Brain microvascular endothelial cell (primary cell): ENCODE results near the gene LRRC40.
A peak's percentile ranks its signal among the peaks of the same experiment; 100 is the strongest.

Experiments used
- DNase-seq: peaks from one replicate; pipeline ENCODE4 v3.0.0-alpha.2; 2020
- H3K27ac ChIP-seq: fragments of 250-450 bp; sonication (Bioruptor Pico); 2 replicates; pipeline ENCODE4 v1.5.1; 2020; ENCODE audit warnings: mild to moderate bottlenecking, moderate library complexity
- H3K27me3 ChIP-seq: fragments of 250-450 bp; sonication (Bioruptor Pico); replicated peaks from 2 replicates; pipeline ENCODE4 v1.5.1; 2020; ENCODE audit warnings: mild to moderate bottlenecking
- H3K36me3 ChIP-seq: fragments of 250-450 bp; sonication (Bioruptor Pico); replicated peaks from 2 replicates; pipeline ENCODE4 v1.5.1; 2020; ENCODE audit warnings: mild to moderate bottlenecking
- H3K4me3 ChIP-seq: 2 replicates; pipeline ENCODE4 v1.5.1; 2011; ENCODE audit warnings: low read depth, mild to moderate bottlenecking, control low read depth, low read length, moderate library complexity
- CTCF ChIP-seq: IDR thresholded peaks from 2 replicates; pipeline ENCODE4 v1.5.1; 2011; ENCODE audit warnings: low read depth, mild to moderate bottlenecking, moderate library complexity, low read length, control low read depth, inconsistent platforms; ENCODE audit errors: missing control alignments
- in situ Hi-C: cut with HindIII; loops from 2 replicates; pipeline ENCODE4 v1.10.0; 2017; ENCODE audit warnings: low sequenced_read_pairs, low pct_ligation_motif_present

The LRRC40 gene

GRCh38 chr1:70205434-70206118 lies at the start of gene LRRC40:
Gene LRRC40 (minus strand): TSS chr1:70205579. CDS start chr1:70205540, 39 bp downstream.
- peak; percentile 95 for DNase-seq
- TF ChIP-seq CTCF: no peak
- Histone ChIP-seq H3K27ac (peak within 1 kb of the TSS; percentile 92), H3K36me3 (peaks cover 6% of the 10 kb centered on the region), H3K27me3 (no peaks in the 10 kb centered on the region), H3K4me3 (peak within 1 kb of the TSS; percentile 96)
- in situ Hi-C loops: no loop called here

DNA sequence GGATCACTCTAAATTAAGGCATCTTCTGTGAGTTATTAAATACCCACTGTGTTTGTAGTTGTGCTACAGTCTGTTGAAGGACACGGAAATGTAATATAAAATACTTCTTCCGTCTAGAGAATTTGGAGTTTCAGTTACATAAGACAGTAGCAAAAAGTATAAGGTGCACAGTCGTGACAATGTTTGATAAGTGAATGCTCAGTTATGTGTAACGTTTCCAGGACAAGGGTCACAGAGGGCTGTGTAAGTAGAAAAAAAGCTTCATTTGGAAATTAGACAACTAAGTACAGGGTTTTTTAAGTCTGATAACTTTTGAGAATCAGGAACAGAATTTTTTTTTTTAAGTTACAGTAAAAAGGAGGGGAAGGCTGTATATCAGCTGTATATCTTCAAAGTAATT lies 43.4 kb upstream of the LRRC40 start:
- H3K36me3 ChIP-seq: peaks cover 76% of the 10 kb centered on the region
- no peak overlapping the region for H3K27ac ChIP-seq

DNA sequence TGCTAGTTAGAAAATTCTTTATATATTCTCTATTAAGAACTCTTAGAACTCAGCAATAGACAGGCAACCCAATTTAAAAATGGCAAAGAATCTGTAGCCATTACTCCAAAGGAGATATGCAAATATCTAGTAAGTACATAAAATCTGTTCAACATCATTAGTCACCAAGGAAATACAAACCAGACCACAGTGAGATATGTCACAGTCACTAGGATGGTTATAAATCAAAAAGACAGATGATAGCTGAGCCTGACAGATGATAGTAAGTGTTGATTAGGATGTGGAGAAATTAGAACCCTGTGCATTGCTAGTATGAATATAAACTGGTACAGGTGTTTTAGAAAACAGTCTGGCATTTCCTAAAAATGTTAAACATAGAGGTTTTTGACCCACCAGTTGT lies 42.4 kb upstream of the LRRC40 start:
- no peaks in the 10 kb centered on the region for H3K27me3 ChIP-seq
- in situ Hi-C loops: loop anchor here (25.0 kb wide), 1 partner anchor 815 kb away; no protein-coding TSS in a partner anchor
- no peak for TF ChIP-seq CTCF
- H3K27ac ChIP-seq: no peak overlapping the region
- peaks cover 79% of the 10 kb centered on the region for H3K36me3 ChIP-seq
- H3K4me3 ChIP-seq: no peak overlapping the region
- DNase-seq: no peak

More for the DNA sequence above, 43.4 kb upstream of the LRRC40 start:
- Histone ChIP-seq H3K4me3 (no peak overlapping the region), H3K27me3 (no peaks in the 10 kb centered on the region)
- DNase-seq: no peak
- TF ChIP-seq CTCF: no peak
- in situ Hi-C loops: loop anchor here (25.0 kb wide), 1 partner anchor 814 kb away; no protein-coding TSS in a partner anchor

DNA sequence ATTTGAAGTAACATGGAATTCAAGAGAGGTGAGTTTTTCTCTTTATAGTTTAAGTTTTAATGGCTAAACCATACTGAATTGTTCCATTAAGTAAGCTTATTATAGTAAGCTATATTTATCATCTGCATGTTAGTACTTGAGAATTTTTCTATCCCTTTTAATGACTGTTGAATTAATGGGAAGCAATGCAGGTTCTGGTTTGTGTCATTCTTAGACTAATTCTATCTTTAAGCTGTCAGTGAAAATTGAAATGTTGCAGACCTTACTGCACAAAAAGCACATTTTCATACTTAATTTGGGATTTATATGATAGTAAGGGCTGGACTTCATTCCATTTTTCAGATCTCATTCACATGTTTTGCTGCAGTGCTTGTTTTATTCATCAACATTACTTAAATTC lies 41.7 kb upstream of the LRRC40 start:
- H3K36me3 ChIP-seq: peaks cover 80% of the 10 kb centered on the region
- H3K27me3 ChIP-seq: no peaks in the 10 kb centered on the region
- H3K27ac ChIP-seq: no peak overlapping the region
- no peak for TF ChIP-seq CTCF
- in situ Hi-C loops: loop anchor here (25.0 kb wide), 1 partner anchor 815 kb away; no protein-coding TSS in a partner anchor
- no peak for DNase-seq
- H3K4me3 ChIP-seq: no peak overlapping the region

GRCh38 chr1:70239940-70240339 lies 34.6 kb upstream of the LRRC40 start:
- H3K27me3 ChIP-seq: no peaks in the 10 kb centered on the region
- no peak for DNase-seq
- in situ Hi-C loops: loop anchor here (25.0 kb wide), 1 partner anchor 822 kb away; no protein-coding TSS in a partner anchor
- peaks cover 84% of the 10 kb centered on the region for H3K36me3 ChIP-seq
- no peak for TF ChIP-seq CTCF
- no peak overlapping the region for H3K27ac ChIP-seq
- H3K4me3 ChIP-seq: no peak overlapping the region
